Measurements from ENCODE around the gene ENOX1.

DNA sequence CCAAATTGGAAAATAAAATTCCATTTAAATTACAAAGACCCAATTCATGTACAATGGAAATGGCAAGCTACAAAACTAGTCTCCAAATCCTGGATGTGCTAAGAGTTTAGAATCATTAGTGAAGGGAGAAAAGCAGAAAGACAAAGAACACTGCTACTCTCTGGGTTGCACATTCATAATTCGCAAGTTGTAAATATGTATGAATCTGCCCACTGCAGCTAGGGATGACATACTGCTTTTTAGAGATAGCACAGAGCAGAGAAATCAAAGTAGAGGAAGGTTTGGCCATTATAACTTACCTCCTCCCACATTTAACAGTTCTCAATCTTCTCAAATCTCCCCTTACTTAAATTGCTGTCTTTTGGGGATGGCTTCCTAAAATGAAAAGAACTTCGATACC lies 231.1 kb downstream of the ENOX1 start:
- no peak for TF ChIP-seq EZH2 (IDR thresholded peaks at IDR 0.05; ENCODE audit: low read depth)
- TF ChIP-seq CTCF (conservative IDR thresholded peaks at IDR 0.05), result no peak
